GM21381 (cell line): Measurements from ENCODE around the gene RUNDC1.

ENCODE experiments used
- ATAC-seq: cut with Tn5 transposase; IDR thresholded peaks from one replicate; pipeline ENCODE4 v1.9.1; 2021; ENCODE audit warnings: mild to moderate bottlenecking, moderate library complexity; ENCODE audit not compliant: unreplicated experiment

The RUNDC1 gene

DNA sequence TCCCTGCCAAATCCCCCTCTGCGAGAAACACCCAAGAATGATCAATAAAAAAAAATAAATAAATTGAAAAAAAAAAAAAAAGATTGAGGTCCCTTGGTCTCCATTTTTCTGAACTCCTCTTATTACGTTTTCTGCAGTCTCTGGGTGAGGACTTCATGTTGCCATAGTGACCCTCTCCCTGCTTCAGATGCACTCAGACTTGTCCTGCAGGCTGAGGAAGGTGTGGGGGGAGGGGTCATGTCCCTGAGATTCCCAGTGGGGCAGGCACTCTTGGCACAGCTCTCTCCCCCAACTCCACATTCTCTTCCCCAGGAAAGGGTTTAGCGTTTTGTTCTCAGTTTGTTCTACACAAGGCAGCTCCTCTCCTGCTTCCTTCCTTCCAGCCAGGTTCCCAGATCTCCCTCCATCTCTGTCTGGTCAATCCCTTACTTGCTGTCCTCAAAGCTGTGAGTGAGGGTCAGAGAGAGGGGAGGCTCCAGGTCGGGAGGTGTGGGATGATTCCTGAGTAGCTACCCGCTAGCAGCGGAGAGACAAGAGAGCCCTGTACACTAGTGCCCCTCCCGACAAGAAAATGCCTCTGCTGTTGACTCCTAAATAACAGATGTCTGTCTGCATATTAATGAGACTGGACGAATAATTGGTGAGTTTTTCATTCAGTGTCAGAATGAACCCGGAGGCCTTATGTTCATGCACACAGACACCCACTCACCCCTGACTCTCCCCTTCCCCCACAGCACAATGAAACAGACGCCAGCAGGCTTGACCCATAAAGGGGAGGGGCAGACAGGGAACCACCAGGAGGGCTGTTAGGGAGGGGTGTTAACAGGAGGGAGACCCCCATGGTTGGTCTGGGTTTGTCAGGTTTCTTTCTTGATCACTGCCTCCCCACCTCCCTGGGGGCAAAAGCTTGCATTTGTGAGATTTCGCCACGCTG, 53.9 kb downstream of the RUNDC1 start:
- ATAC-seq, result no peak

GRCh38 chr17:43034894-43035293, 54.5 kb downstream of the RUNDC1 start:
- no peak for ATAC-seq

DNA sequence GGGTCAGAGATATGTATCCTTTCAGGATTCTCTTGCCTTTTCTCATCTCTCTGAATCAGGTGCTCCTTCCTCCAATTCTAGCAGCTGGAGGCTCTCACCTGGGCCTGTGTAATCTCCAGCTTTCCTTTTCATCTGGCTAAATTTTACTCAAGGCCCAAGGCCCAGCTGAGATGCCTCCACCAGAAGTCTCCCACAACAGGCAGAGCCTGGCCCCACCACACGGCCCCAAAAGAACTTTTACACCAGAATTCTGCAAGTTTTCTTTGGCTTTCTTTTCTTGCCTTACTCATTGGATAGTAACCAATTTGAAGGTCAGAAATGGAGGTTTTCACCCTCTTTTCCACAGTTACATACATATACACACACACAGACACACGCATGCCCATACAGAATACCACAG, 59.3 kb downstream of the RUNDC1 start:
- no peak for ATAC-seq

DNA sequence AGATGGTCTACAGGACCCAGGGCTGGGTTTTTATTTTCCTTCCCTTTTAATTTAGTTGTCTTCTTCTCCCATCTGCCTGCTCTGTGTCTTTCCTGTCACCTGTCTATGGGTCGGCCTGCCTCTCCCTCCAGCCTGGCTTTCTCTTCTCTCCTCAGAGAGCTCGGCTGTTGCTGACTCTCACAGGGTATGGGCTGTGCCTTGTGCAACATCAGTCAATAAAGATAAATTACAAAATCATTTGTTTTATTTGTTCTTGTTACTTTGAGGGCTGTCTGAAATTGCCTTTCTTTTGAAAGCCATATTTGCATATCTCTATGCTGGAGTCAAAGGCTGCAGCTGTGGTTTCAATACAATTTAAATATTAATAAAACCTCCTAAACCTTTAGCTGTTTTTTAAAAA, 60.3 kb downstream of the RUNDC1 start:
- no peak for ATAC-seq

DNA sequence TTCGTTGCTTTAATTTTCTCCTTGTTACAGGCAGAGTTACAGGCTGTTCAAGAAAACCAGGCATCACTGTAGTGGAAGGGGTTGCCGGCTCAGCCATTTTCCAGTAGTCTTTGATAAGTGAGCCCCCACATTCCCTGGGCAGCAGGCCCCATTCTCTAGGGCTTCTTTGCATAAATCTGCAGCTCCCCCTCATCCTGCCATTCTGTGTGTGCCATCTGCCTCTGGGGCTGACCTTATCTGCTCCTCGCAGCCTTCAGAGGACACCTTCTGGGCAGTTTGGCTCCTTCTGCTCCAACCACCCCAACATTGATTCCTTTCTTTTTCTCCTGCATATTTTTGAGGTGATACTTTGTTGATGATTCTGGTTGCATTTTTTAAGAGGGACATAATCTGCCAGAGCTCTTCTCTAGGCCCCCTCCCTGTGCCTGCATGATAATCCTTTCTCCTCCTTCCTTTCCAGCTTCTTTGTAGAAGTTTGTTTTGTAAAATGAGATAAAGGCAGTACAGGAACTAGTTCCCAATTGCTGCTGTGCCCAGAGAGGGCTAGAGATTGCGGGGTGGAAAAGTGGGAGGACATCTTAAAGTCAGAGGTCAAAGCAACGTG, 61.8 kb downstream of the RUNDC1 start:
- ATAC-seq, result no peak
